IMR-90 (cell line): ENCODE data around the gene ZNF316. TPM values are rescaled to one million over a fixed set of nuclear protein-coding genes. Genes with fewer than 3 reads are reported as not detected.

Source experiments
- ATAC-seq: fragments of 200-7000 bp; cut with Tn5 transposase; 2 replicates; pipeline ENCODE4 v1.9.1; 2020; ENCODE audit warnings: low read depth, mild to moderate bottlenecking, moderate library complexity
- BruUV-seq: library from RNA; stranded (reverse); fragments of 400-500 nt; replicated peaks from 2 replicates; lab custom pipeline; 2021; lab: Mats Ljungman, UMichigan
- CTCF ChIA-PET: fragments of 300-600 bp; formaldehyde crosslinking; extraction: SDS; loops from one replicate; lab custom pipeline; 2021; ENCODE audit warnings: antibody characterized with exemption; lab: Yijun Ruan, JAX
- POLR2A ChIA-PET: fragments of 300-600 bp; sonication (Branson Sonifier 250); formaldehyde crosslinking; loops from one replicate; lab custom pipeline; 2022; ENCODE audit warnings: antibody characterized with exemption; ENCODE audit not compliant: unreplicated experiment; lab: Charles Lee
- DNase-seq: peaks from one replicate; pipeline ENCODE4 v3.0.0; 2013
- H2AFZ ChIP-seq: replicated peaks from 2 replicates; pipeline ENCODE3; 2013; ENCODE audit warnings: low read length, mild to moderate bottlenecking; ENCODE audit not compliant: poor library complexity
- H2AK5ac ChIP-seq: 2 replicates; pipeline ENCODE4 v1.6.1; 2013; ENCODE audit warnings: low read depth, low read length, inconsistent platforms
- H2AK9ac ChIP-seq: replicated peaks from 2 replicates; pipeline ENCODE3; 2013; ENCODE audit warnings: mild to moderate bottlenecking, low read depth, low read length, moderate library complexity; ENCODE audit not compliant: poor library complexity
- H2BK120ac ChIP-seq: 2 replicates; pipeline ENCODE4 v1.6.1; 2013; ENCODE audit warnings: low read depth, low read length, inconsistent platforms
- H2BK15ac ChIP-seq: 3 replicates; pipeline ENCODE4 v1.6.1; 2013; ENCODE audit warnings: low read depth, low read length, inconsistent platforms
- H2BK20ac ChIP-seq: 2 replicates; pipeline ENCODE4 v1.6.1; 2013; ENCODE audit warnings: low read depth, mild to moderate bottlenecking, inconsistent platforms, low read length, moderate library complexity
- H2BK5ac ChIP-seq: 2 replicates; pipeline ENCODE4 v1.6.1; 2013; ENCODE audit warnings: mild to moderate bottlenecking, low read depth, low read length, inconsistent platforms; ENCODE audit not compliant: poor library complexity, severe bottlenecking
- H3K14ac ChIP-seq: replicated peaks from 2 replicates; pipeline ENCODE4 v1.6.1; 2013; ENCODE audit warnings: low read depth, low read length, inconsistent platforms
- H3K18ac ChIP-seq: 2 replicates; pipeline ENCODE4 v1.6.1; 2013; ENCODE audit warnings: low read depth, low read length, control low read depth
- H3K23ac ChIP-seq: 2 replicates; pipeline ENCODE4 v1.6.1; 2013; ENCODE audit warnings: low read depth, low read length, inconsistent platforms
- H3K27ac ChIP-seq: 2 replicates; pipeline ENCODE4 v1.5.1; 2013; ENCODE audit warnings: mild to moderate bottlenecking, control low read depth, low read length; ENCODE audit not compliant: insufficient read depth
- H3K27me3 ChIP-seq: 2 replicates; pipeline ENCODE4 v1.6.1; 2013; ENCODE audit warnings: low read length; ENCODE audit not compliant: control insufficient read depth, insufficient read depth
- H3K36me3 ChIP-seq: 2 replicates; pipeline ENCODE4 v1.6.1; 2013; ENCODE audit warnings: low read length, mixed read lengths; ENCODE audit not compliant: control insufficient read depth, insufficient read depth
- H3K4ac ChIP-seq: 2 replicates; pipeline ENCODE4 v1.6.1; 2013; ENCODE audit warnings: low read depth, low read length, inconsistent platforms
- H3K4me1 ChIP-seq: 2 replicates; pipeline ENCODE4 v1.6.1; 2013; ENCODE audit warnings: low read length, mixed read lengths; ENCODE audit not compliant: control insufficient read depth, insufficient read depth
- H3K4me2 ChIP-seq: 2 replicates; pipeline ENCODE4 v1.6.1; 2013; ENCODE audit warnings: low read depth, mild to moderate bottlenecking, control low read depth, low read length, moderate library complexity
- H3K4me3 ChIP-seq: 2 replicates; pipeline ENCODE4 v1.5.1; 2013; ENCODE audit warnings: low read depth, mild to moderate bottlenecking, control low read depth, low read length, moderate library complexity; ENCODE audit not compliant: insufficient read depth
- H3K56ac ChIP-seq: 2 replicates; pipeline ENCODE4 v1.6.1; 2013; ENCODE audit warnings: low read length, inconsistent platforms; ENCODE audit not compliant: insufficient read depth; ENCODE audit errors: extremely low read depth
- H3K79me1 ChIP-seq, 2 experiments: 2 replicates each; pipeline ENCODE4 v1.6.1; 2013; ENCODE audit warnings: low read length in 2 of 2, inconsistent platforms in 1 of 2, low read depth in 1 of 2
- H3K9ac ChIP-seq: 2 replicates; pipeline ENCODE4 v1.6.1; 2013; ENCODE audit warnings: low read depth, low read length, control low read depth
- H3K9me1 ChIP-seq: 2 replicates; pipeline ENCODE4 v1.6.1; 2013; ENCODE audit warnings: low read length, inconsistent platforms; ENCODE audit not compliant: insufficient read depth
- H3K9me3 ChIP-seq: 2 replicates; pipeline ENCODE4 v1.6.1; 2013; ENCODE audit warnings: low read length; ENCODE audit not compliant: control insufficient read depth, insufficient read depth
- H4K20me1 ChIP-seq: 2 replicates; pipeline ENCODE4 v1.6.1; 2013; ENCODE audit warnings: low read length, inconsistent platforms; ENCODE audit not compliant: insufficient read depth
- H4K5ac ChIP-seq: 2 replicates; pipeline ENCODE4 v1.6.1; 2013; ENCODE audit warnings: mild to moderate bottlenecking, low read depth, low read length, control low read depth
- H4K8ac ChIP-seq, 2 experiments: 2 replicates each; pipeline ENCODE4 v1.6.1; 2013; ENCODE audit warnings: low read depth in 2 of 2, low read length in 2 of 2, control low read depth in 1 of 2, inconsistent platforms in 1 of 2
- H4K91ac ChIP-seq: 2 replicates; pipeline ENCODE4 v1.6.1; 2013; ENCODE audit warnings: low read depth, low read length, inconsistent platforms; ENCODE audit not compliant: insufficient read depth
- CHD1 ChIP-seq: IDR thresholded peaks from 2 replicates; pipeline ENCODE4 v1.6.1; 2012; ENCODE audit warnings: low read depth, low read length, improper control_type of control experiment
- ELK1 ChIP-seq: fragments of 150-350 bp; IDR thresholded peaks from 2 replicates; pipeline ENCODE4 v1.6.1; 2016; ENCODE audit warnings: low read depth, mild to moderate bottlenecking, low read length, moderate library complexity, borderline replicate concordance
- WGBS, 2 experiments: methylation state at CpG; one replicate each; pipeline versions ENCODE4 v1.1.5 to v1.1.7; 2013; ENCODE audit warnings: missing lambda C conversion rate in 2 of 2; ENCODE audit not compliant: insufficient read length in 1 of 2; ENCODE audit errors: extremely low coverage in 2 of 2; 5-methylcytosine and 5-hydroxymethylcytosine counted together
- dilution Hi-C: fragments of 300-500 bp; cut with HindIII; formaldehyde crosslinking; loops from one replicate; pipeline ENCODE4 v1.14.3; 2018; ENCODE audit warnings: low sequenced_read_pairs; ENCODE audit not compliant: unreplicated experiment
- in situ Hi-C: fragments of 300-500 bp; cut with MboI; formaldehyde crosslinking; loops from 3 replicates; pipeline ENCODE4 v1.14.3; 2019; ENCODE audit warnings: low sequenced_read_pairs, inconsistent platforms, mixed read lengths
- intact Hi-C: fragments of 100-400 bp; cut with micrococcal nuclease; formaldehyde crosslinking; loops from 2 replicates; pipeline ENCODE4 v1.10.0; 2022
- polyA plus RNA-seq, 3 experiments: library from polyadenylated mRNA; depleted of rRNA; stranded (reverse); fragments of >200 nt; gene quantifications; 2 replicates each; pipeline ENCODE4 v1.2.3, GENCODE V29; 2012; ENCODE audit warnings: low replicate concordance in 1 of 3
- total RNA-seq: library from RNA; depleted of rRNA; stranded (reverse); fragments of >200 nt; gene quantifications from 2 replicates; pipeline ENCODE4 v1.2.3, GENCODE V29; 2012

Gene ZNF316
- total and polyA plus RNA-seq, 2 of the 4 experiments (the other 2 are of a cell fraction): 3.2 to 7.2 TPM

- dilution Hi-C loops (no loop called here), in situ Hi-C loops (no loop called here), intact Hi-C loops (no loop called here)
- H3K14ac ChIP-seq: no peak overlapping the region
- H2BK5ac ChIP-seq: no peak overlapping the region
- no peak overlapping the region for H3K27ac ChIP-seq
- peaks cover 70% of the 10 kb centered on the region for H3K36me3 ChIP-seq
- no peak overlapping the region for H4K8ac ChIP-seq
- no peak overlapping the region for H3K4me3 ChIP-seq
- no TSS peak for BruUV-seq
- no peak overlapping the region for H3K9ac ChIP-seq
- peaks cover 6% of the 10 kb centered on the region; the same call in 1 of the 2 replicates for H3K9me1 ChIP-seq
- H3K79me1 ChIP-seq: peaks cover 18 to 44% of the 10 kb centered on the region in 2 experiments
- H2BK15ac ChIP-seq: no peak overlapping the region
- peaks cover 11% of the 10 kb centered on the region; the same call in 1 of the 2 replicates for H4K20me1 ChIP-seq
- H3K23ac ChIP-seq: no peak overlapping the region
- TF ChIP-seq CHD1 (no peak), ELK1 (no peak)
- DNase-seq: no peak
- H3K18ac ChIP-seq: no peak overlapping the region
- no peak overlapping the region for H3K4ac ChIP-seq
- H4K5ac ChIP-seq: no peak overlapping the region
- H2AK5ac ChIP-seq: no peak overlapping the region
- H2BK20ac ChIP-seq: no peak overlapping the region
- no peaks in the 10 kb centered on the region for H3K4me1 ChIP-seq
- H2BK120ac ChIP-seq: no peak overlapping the region
- 96% methylated on average over 14 of the region's 21 CpGs; no CpG with 5 or more reads in 1 of the 2 experiments for WGBS, 2 experiments
- no peak overlapping the region for H4K91ac ChIP-seq
- ATAC-seq: no peak
- H3K9me3 ChIP-seq: peaks cover 2% of the 10 kb centered on the region; the same call in 1 of the 2 replicates
- H2AFZ ChIP-seq: no peak overlapping the region
- no peak overlapping the region for H3K4me2 ChIP-seq
- CTCF ChIA-PET: no interaction called here
- POLR2A ChIA-PET: no interaction called here
- H3K27me3 ChIP-seq: no peaks in the 10 kb centered on the region
- H3K56ac ChIP-seq: no peak overlapping the region
- H2AK9ac ChIP-seq: peak overlapping the region; percentile 13
Measured at GRCh38 chr7:6643915-6644625, 7.0 kb downstream of the ZNF316 start.
